GM18499 (cell line): ENCODE results near the gene CLTB.
A peak's percentile ranks its signal among the peaks of the same experiment; 100 is the strongest.

ENCODE experiments used
- ATAC-seq: cut with Tn5 transposase; IDR thresholded peaks from one replicate; pipeline ENCODE4 v1.9.1; 2021; ENCODE audit warnings: moderate number of reproducible peaks; ENCODE audit not compliant: insufficient read depth, unreplicated experiment

CLTB gene

DNA sequence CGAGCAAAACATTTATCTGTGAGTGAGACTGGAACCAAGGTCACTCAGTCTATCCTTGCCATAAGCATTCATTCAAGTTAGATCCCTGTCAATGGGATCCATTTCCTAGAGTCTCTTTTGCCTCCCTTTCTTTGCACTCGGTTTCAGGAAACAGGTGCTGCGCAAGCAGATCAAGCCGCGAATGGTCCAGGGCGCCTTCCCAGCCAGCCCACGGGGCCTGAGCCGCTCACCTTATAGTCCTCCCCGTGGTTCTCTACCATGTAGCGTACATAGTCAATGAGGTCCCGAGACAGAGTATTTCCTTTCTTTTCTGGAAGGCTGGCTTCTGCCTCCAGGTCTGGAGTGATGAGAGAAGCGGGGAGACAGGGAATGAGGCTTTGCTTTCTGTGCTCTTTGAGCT lies 31.3 kb downstream of the CLTB start:
- no peak for ATAC-seq

DNA sequence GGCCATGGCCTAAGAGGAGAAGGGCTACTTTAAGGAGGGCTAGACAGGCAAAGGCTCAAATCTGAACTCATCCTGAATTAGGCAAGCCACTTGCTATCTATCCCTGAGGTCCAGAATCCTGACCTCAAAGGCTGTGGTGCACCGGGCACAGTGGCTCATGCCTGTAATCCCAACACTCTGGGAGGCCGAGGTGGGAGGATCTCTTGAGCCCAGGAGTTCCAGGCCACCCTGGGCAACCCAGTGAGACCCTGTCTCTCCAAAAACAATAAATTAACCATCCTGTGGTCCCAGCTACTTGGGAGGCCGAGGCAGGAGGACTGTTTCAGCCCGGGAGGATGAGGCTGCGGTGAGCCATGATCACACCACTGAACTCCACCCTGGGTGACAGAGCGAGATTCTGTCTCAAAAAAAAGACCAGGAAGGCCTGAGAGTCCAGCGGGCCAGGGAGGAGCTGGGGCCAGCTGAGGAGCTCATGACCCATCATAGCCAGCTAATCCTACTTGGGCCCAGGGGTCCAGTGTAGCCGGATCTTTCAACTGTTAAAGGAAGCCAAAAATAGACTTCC lies 31.9 kb downstream of the CLTB start:
- no peak for ATAC-seq

DNA sequence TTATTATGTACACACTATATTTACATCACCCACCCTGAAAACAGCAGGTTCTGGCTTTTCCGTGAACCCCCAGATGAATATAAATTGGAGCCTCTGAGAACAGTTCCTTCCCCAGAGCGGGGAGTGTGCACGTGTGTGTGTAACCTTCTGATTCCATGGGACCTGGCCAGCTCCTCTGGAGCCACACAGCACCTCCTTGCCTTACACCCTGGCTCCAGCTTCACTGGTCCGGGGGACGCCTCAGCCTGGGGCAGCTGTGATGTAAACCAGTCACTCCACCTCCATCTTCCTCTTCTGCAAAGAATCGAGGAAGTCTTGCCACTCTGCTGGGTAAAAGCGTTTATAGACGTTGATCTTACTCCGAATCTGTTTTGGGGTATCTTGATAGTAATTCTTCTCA lies 32.4 kb downstream of the CLTB start:
- no peak for ATAC-seq

DNA sequence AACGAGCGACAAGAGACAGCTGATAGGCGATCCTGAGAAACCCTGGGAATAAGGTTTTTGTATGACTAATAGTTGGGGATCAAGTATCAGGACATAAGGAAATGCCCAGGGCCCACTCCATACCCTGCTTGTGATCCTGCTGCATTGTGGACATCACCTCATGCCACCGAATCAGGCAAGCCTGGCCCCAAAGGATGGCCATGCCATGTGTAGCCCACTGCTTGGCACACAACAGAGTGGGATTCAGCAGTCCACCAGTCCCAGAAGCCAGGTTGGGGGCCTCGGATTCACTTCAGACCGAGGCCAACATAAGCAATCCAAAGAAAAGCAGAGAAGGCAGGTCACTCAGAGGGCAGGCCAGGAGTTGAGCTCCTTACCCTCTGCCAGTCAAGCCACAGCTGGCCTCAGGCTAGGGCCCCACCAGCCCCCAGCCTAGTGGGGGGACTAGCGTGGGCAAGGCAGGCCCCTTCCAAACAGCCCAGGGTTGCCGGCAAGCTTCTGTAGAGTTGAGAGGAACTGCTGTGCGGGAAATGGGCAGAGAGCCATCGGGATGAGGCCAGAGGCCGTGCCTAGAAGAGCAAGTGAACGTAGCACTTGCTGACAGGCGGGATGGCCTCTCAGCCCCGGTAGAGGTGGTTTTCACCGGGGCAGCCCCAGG lies 33.0 kb downstream of the CLTB start:
- ATAC-seq: no peak

DNA sequence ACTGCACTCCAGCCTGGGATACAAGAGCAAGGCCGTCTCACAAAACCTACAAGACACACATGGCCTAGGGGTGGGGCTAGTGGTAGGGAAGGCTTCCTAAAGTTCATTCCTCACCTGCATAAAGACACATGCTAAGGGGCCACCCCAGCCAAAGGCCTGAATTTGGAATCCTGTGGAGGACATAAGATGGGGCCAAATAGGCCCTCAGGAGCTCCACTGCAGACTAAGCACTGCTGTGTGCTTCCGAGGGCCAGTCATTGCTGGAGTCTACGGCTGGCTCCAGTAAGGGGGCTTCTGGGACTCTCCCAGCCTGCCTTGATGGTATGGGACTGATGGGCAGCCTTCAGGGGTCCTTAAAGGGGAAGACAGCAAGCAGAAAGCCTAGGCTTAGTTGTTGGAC lies 33.6 kb downstream of the CLTB start:
- no peak for ATAC-seq

DNA sequence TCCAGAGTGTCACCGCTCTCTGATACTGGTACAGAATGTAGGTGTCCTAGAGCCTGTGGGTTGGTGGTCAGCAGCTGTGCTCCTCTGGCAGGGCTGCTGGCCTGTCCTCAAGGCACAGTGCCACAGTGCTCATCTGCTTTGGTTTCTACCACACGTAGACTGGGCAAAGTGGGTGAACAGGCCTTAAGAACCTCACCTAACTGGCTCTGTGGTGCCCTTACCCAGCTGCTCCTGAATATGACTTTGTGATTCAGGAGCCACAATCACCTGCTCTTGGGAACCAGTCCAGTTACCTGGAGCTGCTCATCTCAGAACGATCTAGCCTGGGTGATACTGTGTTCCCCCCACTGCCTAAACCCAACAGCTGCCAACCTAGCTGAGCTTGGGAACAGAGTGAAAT lies 34.4 kb downstream of the CLTB start:
- no peak for ATAC-seq

DNA sequence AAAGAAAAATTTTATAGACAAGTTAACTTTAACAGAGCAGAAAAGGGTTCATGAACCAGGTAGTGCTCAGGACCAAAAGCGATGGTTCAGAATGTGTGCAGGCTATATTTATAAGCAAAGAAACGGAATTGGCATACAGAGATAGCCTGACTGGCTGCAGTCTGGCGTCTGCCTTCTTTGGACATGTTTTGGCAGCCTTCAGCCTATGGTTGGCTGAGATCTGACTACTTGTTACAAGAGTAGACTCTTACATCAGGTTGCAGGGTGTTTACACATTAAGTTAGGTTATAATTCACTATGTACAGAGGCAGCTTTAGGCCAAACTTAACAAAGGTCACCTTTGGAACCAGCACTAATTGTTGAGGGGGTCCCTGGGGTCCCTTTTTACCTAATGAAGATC lies 34.9 kb downstream of the CLTB start:
- ATAC-seq: no peak

DNA sequence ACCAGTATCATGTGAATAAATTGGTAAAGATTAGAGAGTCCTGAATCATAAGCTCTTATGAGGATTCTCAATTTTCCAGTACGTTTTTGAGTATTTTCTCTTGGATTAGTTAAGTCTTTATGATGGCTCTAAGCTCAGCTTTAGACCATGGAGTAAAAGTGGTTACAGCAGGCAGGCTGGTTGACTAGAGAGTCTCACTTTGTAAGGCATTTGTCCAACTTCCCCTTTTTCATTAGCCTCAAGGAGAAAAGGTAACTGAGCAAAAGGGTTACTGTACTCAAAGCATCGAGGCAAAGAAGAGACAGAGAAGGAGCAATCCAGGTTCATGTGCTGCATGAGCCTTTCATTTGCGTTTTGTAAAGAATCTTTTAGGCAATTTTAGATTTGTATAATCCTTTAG lies 36.5 kb downstream of the CLTB start:
- ATAC-seq: no peak

DNA sequence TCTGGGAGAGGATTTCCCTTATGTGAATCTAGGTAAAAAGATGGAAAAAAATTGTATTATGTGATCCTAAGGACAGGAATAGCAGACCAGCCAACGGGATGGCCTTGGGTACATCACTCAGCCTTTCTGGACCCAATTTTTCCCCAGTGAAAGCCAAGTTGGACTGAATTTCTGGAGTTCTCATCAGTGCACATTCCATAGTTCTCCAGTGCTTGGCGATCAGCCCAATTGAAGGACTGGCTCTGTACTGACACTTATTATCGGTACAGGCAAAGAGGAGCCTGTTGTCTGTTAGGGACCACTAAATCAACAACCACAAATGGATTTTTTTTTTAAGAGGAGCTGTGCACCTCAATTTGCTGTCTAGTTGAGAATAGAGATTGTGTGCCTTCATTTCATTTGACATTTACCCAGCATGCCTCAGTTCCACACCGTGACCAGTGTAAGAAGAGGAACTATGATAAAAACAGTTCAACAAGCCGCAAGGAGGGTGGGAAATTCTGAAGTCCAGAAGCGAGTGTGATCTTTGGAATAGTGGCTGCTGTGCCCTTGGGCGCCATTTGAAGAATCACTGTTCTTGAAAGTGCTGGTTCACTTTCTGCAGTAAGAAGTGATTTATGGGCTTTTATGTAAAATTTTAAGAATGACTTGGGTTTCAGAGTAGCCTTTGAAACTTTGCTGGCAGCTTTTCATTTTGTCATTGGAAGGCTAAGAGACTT lies 43.1 kb downstream of the CLTB start:
- ATAC-seq: no peak

DNA sequence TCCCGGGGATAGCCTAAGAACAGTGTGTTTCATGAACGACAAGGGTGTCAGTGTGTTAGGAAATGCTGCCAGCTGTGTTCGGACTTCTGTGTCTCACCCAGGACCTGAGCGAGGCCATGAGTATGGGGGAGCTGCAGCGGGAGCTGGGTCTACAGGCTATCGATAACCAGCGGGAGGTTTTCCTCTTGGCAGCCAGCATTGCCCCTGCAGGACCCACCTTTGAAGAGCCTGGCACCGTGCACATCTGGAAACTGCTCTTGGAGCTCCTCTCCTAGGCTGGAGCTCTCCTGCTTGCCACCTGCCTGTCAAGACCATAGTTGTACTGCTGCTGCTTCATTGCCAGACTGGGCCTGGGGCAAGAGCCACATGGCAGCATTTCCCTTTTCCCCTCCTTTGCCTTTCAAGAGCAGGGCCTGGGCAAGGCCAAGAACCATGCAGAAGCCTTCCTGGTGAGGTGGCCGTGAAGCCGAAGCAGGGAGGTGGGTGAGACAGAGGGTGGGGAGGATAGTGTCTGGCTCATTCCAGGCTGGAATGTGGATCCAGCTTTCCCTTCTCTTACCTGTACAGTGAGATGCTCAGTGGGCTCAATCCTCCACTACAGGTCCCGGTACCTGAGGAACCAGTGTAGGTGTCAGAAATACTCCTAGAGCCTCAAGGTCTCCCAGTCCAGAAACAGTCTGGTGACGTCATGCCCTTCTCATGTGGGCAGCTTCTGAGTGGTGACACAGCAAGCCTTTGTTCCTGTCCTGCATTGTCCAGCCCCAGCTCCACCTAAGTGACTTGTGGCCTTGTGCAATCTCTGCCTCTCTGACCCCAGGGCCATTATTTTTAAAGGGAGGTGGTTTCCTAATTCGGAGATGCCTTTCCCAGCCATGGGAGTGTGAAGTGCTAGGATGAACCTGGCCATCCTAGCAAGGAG lies 44.5 kb downstream of the CLTB start:
- no peak for ATAC-seq

DNA sequence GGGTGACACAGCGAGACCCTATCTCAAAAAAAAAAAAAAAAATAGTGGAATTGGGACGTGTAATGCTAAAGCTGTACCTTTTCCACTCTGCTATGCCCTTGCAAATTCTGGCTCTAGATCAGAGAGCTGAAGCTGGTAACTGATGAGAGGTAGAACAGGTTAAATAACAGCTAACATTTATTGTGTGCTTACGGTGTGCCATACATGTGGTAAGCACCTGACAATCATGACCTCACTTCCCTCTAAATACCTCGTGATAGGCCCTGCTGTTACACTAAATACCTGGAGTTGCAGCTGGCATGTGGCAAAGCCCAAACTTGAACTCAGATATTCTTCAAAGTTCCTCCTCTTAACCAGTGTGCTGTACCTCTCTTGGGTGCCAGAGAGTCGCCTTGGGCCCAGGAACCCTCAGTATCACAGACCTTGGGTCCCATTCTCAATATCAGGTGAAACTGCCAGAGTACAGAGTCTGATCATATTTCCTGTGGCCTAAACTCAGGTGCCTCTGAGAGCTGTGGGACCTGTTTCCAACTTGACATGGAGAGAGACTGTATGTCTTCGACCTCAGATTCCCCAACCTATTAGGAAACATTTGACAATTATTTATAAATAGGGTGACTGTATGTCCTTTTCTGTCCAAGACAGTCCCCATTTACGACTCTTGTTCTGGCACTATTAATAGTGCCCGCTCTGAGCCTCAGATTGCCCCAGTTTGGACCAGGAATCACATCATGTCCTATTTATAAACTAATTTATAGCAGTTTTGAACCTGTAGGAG lies 46.2 kb downstream of the CLTB start:
- ATAC-seq: no peak

DNA sequence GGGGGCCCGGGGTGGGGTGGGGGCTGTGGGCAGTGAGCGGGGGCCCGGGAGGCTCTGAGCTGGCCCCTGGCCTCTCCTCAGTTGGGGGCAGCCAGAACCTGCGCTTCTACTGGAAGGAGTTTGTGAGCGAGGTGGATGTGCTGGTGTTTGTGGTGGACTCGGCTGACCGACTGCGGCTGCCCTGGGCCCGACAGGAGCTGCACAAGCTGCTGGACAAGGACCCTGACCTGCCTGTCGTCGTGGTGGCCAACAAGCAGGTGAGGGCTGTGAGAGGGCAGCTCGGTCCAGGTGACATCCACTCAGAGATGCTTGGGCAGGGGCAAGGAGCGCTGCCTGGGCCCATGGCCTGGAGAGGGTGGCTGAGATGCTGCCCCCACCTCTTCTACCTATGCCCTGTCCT lies 47.6 kb downstream of the CLTB start:
- ATAC-seq: no peak

DNA sequence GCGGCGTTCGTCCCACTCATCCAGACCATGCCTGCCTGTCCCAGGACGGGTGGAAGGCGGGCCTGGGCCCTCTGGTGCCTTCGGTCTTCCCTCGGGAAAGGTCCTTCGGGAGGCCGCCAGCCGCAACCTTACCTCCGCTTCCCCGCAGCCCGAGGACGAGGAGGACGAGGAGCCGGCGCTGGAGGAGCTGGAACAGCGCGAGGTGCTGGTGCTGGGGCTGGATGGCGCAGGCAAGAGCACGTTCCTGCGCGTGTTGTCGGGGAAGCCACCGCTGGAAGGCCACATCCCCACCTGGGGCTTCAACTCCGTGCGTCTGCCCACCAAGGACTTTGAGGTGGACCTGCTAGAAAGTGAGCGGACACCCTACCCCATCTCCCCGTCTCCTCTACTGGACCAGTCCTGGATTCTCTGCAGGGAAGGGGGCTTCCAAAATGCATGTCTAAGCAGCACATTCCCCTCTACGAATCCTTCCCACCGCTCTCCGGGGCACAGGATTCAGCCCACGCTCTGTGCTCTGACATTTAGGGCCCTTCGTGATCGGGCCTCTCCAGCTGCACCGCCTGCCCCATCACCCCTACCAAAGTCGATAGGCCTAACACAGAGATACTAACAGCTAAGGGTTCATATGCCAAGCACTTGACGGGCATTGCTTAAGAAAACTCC lies 50.0 kb downstream of the CLTB start:
- ATAC-seq: no peak

DNA sequence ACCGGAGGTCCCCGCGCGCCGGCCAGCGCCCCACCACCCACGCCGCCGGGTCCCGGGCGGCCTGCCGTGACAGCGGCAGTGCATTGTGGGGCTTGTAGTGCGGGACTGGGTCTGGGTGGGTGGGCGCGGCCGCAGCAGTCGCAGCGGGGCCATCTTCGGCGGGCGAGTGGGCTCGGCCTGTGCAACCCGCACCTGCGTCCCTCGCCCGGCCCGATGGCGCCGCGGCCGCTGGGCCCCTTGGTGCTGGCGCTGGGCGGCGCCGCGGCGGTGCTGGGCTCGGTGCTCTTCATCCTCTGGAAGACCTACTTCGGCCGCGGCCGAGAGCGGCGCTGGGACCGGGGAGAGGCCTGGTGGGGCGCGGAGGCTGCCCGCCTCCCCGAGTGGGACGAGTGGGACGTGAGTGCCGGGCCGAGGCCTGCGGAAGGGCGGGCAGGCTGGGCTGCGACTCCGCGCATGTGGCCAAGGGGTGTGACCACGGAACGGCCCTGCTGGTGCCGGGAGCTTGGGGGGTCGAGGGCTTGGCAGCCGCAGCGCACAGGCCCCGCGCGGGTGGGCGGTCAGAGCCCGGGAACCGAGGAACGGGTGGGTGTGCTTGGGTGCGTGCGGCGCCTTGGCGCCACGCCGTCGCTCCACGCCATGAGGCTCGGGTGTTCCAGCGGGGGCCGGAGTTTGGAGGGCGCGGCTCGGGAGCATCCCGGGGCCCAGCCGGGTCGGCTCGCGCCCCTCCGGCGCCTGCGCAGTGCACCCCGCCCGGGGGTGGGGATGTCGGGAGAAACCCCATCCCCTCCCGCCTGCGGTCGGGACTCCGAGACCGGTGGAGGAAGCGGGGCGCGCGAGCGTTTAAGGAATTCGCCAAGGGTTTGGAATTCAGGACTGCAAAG lies 50.7 kb downstream of the CLTB start, which contains the start of gene ARL10:
Gene ARL10 (plus strand): TSS at position 137 of the 881 bp plus-strand sequence. CDS start 77 bp downstream, at position 214.
- no peak for ATAC-seq

DNA sequence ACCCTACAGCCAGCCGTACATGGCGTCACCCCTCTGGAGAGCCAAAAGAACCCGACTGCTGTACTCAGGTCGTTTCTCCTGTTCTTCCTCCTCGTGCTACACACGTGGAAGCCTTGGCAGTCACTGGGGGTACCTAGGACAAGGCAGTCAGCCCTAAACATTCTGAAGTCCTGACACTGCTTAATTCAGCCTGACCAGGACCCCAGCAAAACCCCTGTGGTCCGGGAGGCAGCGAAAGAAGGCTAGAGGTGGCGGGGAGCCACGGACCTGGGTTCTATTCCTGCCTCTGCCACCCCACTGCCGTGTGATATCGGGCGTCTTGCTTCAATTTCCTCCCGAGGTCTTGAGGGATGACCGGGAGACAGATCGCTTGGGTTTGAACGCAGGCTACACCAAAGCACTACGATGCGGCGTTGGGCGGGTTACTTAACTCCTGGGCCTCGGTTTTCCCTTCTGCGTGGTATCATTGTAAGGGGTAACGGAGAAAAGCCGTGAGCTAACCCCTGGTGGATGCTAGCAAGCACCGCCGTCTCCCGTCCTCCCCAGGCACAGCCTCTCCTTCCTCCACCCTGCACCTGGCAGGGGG lies 51.5 kb downstream of the CLTB start:
- no peak for ATAC-seq

DNA sequence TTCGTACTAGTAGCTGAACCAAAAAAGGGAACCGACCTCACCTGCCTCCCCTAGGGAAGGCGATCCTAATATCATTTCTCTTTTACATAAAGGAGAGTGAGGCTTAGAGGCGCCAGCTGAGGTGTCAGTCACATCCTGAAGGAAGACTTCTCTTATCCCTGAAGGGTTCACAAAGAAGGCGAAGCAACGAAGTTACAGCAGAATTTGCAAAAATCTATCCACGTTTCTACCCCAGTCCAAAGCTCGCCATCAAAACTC lies 54.2 kb downstream of the CLTB start:
- no peak for ATAC-seq

DNA sequence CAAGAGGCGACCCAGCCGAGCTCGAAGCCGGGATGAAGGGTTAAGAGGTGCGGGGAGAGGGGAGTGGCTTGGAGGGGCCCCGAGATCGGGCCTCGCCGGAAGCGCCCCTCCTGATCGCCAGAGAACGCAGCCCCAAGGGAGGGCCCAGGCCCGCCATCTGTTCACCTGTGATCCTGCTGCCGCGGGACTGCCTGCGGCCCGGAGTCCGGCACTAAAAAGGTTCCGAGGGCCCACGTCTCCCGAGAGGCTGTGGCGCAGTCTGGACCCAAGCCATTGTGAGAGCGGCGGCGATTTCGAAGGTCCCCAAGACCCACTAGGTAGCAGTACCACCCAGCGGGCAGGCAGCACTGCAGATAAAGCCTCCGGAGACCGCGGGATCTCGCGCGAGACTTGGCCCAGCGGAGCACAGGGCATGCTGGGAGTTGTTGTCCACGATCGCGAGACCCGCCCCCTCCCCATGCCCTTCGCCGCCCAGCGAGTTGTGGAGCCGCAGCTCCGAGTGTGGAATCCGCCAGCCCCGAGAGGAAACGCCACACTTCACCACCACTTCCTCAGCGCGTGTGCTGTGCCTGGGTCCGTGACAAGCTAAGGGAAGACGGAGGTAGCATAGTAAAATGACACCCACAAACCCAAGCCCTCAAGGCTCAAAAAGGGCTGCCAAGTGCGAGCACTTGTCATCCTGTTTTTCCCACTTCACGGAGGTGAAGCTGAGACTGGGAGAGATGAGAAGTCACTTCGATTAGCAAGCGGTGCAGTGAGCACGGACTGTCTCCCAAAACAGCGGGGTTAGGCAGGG lies 54.7 kb downstream of the CLTB start, which contains the start of gene KIAA1191:
Gene KIAA1191 (minus strand): TSS at position 328 of the 796 bp plus-strand sequence. CDS start 2,256 bp downstream, outside the sequence.
- peak; percentile 64 for ATAC-seq
